Measurements from ENCODE around the gene PPM1J. TPM values are rescaled to one million over a fixed set of nuclear protein-coding genes. Genes with fewer than 3 reads are reported as not detected.

The PPM1J gene
- total RNA-seq, 1 donor from 2014 or later: 1.8 TPM

DNA sequence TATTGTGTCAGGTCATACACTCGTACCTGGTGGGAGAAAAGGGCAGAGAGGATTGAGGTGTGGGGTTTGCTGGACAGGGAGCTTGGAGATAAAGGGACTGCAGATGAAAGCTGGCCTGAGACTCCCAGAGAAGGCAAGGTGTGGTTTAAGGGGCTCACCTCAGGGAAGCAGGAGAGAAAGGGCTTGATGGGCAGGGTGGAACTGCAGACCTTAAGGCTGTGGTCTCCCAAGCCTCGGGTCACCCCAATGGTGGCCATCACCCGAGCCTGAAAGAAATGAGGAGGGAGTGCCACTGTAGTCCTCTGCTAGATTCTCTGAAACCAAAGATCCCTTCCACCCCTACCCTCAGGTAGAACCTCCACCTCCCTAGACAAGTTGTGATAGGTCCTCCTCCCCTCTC is 4.5 kb downstream of the PPM1J start:
- H3F3A ChIP-seq (ENCODE audit: low read depth): peaks cover 17% of the 10 kb centered on the region
- H3K9ac ChIP-seq: no peak overlapping the region
- H3K27me3 ChIP-seq: peaks cover 73% of the 10 kb centered on the region
- peaks cover 4% of the 10 kb centered on the region for H3K36me3 Mint-ChIP-seq
- peaks cover 26% of the 10 kb centered on the region for H3K4me1 Mint-ChIP-seq
- peaks cover 28% of the 10 kb centered on the region for H3K4me1 ChIP-seq
- H3K27ac Mint-ChIP-seq: no peak overlapping the region
- H3K4me2 ChIP-seq: no peak overlapping the region
- H3K79me2 ChIP-seq (ENCODE audit: low read depth): no peaks in the 10 kb centered on the region
- no peak overlapping the region for H2AFZ ChIP-seq (replicated peaks)
- H3K4me3 ChIP-seq: no peak overlapping the region
- no peaks in the 10 kb centered on the region for H3K9me3 ChIP-seq (ENCODE audit: low read depth)
- no peak overlapping the region for H3K4me3 Mint-ChIP-seq
- H3K27ac ChIP-seq: no peak overlapping the region
- DNase-seq (ENCODE audit: low spot score): no peak
- H3K36me3 ChIP-seq: no peaks in the 10 kb centered on the region
- TF ChIP-seq, protein P1, sequence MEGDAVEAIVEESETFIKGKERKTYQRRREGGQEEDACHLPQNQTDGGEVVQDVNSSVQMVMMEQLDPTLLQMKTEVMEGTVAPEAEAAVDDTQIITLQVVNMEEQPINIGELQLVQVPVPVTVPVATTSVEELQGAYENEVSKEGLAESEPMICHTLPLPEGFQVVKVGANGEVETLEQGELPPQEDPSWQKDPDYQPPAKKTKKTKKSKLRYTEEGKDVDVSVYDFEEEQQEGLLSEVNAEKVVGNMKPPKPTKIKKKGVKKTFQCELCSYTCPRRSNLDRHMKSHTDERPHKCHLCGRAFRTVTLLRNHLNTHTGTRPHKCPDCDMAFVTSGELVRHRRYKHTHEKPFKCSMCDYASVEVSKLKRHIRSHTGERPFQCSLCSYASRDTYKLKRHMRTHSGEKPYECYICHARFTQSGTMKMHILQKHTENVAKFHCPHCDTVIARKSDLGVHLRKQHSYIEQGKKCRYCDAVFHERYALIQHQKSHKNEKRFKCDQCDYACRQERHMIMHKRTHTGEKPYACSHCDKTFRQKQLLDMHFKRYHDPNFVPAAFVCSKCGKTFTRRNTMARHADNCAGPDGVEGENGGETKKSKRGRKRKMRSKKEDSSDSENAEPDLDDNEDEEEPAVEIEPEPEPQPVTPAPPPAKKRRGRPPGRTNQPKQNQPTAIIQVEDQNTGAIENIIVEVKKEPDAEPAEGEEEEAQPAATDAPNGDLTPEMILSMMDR (IDR thresholded peaks at IDR 0.05): no peak
- TF ChIP-seq EZH2 (IDR thresholded peaks at IDR 0.05): no peak
- TF ChIP-seq EZH2phosphoT487 (IDR thresholded peaks at IDR 0.05): no peak
- H4K20me1 ChIP-seq (ENCODE audit: low read depth): peaks cover 15% of the 10 kb centered on the region
- no peaks in the 10 kb centered on the region for H3K9me3 Mint-ChIP-seq
- peaks cover 25% of the 10 kb centered on the region for H3K27me3 Mint-ChIP-seq (ENCODE audit: insufficient read depth, low read depth)

- Histone ChIP-seq H2AFZ (replicated peaks) (no peak overlapping the region), H4K20me1 (ENCODE audit: low read depth) (peaks cover 18% of the 10 kb centered on the region), H3K9me3 (ENCODE audit: low read depth) (no peaks in the 10 kb centered on the region), H3F3A (ENCODE audit: low read depth) (peaks cover 19% of the 10 kb centered on the region), H3K4me2 (no peak overlapping the region), H3K27ac (no peak overlapping the region), H3K27me3 (peaks cover 69% of the 10 kb centered on the region), H3K4me1 (peaks cover 32% of the 10 kb centered on the region), H3K9ac (no peak overlapping the region), H3K4me3 (no peak overlapping the region), H3K36me3 (no peaks in the 10 kb centered on the region), H3K79me2 (ENCODE audit: low read depth) (no peaks in the 10 kb centered on the region)
- Mint-ChIP-seq H3K27me3 (ENCODE audit: insufficient read depth, low read depth) (peaks cover 24% of the 10 kb centered on the region), H3K4me1 (peaks cover 31% of the 10 kb centered on the region), H3K27ac (no peak overlapping the region), H3K4me3 (no peak overlapping the region), H3K9me3 (no peaks in the 10 kb centered on the region), H3K36me3 (peaks cover 4% of the 10 kb centered on the region)
- no peak for DNase-seq (ENCODE audit: low spot score)
- TF ChIP-seq, protein P1 (IDR thresholded peaks at IDR 0.05): no peak
- TF ChIP-seq EZH2 (IDR thresholded peaks at IDR 0.05) (no peak), EZH2phosphoT487 (IDR thresholded peaks at IDR 0.05) (no peak)
Observed at GRCh38 chr1:112710159-112710558, 5.0 kb downstream of the PPM1J start.

DNA sequence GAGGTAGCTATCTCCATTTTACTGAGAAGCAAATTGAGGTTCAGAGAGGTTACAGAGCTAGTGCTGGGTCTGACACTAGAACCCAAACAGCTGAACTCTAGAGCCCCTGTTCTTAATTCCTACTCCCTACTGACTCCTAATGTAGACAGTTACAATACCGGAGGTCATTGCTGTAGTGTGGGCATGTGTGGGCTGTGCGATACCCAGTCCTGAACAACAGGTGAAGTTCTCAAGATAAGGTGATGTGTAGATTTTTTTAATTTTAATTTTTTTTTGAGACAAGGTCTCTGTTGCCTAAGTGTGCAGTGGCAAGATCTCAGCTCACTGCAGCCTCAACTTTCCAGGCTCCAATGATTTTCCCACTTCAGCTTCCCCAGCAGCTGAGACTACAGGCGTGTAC is 6.6 kb downstream of the PPM1J start:
- peaks cover 52% of the 10 kb centered on the region for H3K27me3 ChIP-seq
- no peak for DNase-seq (ENCODE audit: low spot score)
- peaks cover 42% of the 10 kb centered on the region for H3K4me1 Mint-ChIP-seq
- H3K9me3 Mint-ChIP-seq: no peaks in the 10 kb centered on the region
- no peaks in the 10 kb centered on the region for H3K79me2 ChIP-seq (ENCODE audit: low read depth)
- H3K36me3 ChIP-seq: no peaks in the 10 kb centered on the region
- peaks cover 23% of the 10 kb centered on the region for H3K27me3 Mint-ChIP-seq (ENCODE audit: insufficient read depth, low read depth)
- peaks cover 16% of the 10 kb centered on the region for H3F3A ChIP-seq (ENCODE audit: low read depth)
- no peak overlapping the region for H3K9ac ChIP-seq
- no peak overlapping the region for H3K27ac ChIP-seq
- TF ChIP-seq EZH2phosphoT487 (IDR thresholded peaks at IDR 0.05) (no peak), EZH2 (IDR thresholded peaks at IDR 0.05) (no peak)
- TF ChIP-seq, protein P1 (IDR thresholded peaks at IDR 0.05): no peak
- H3K27ac Mint-ChIP-seq: no peak overlapping the region
- H3K9me3 ChIP-seq (ENCODE audit: low read depth): no peaks in the 10 kb centered on the region
- peaks cover 33% of the 10 kb centered on the region for H3K4me1 ChIP-seq
- H3K4me3 ChIP-seq: no peak overlapping the region
- peaks cover 22% of the 10 kb centered on the region for H4K20me1 ChIP-seq (ENCODE audit: low read depth)
- H2AFZ ChIP-seq (replicated peaks): no peak overlapping the region
- H3K36me3 Mint-ChIP-seq: peaks cover 4% of the 10 kb centered on the region
- H3K4me3 Mint-ChIP-seq: peak overlapping the region; percentile 83
- no peak overlapping the region for H3K4me2 ChIP-seq
